HCT116 (cell line): ENCODE measurements around the gene PRRT4.

ENCODE experiments used
- ATF3 ChIP-seq: IDR thresholded peaks from 2 replicates; pipeline ENCODE4 v1.6.1; 2012
- CEBPB ChIP-seq: IDR thresholded peaks from 2 replicates; pipeline ENCODE4 v1.6.1; 2012; ENCODE audit warnings: low read depth
- EZH2 ChIP-seq: fragments of 200-600 bp; sonication (generic); IDR thresholded peaks from 2 replicates; pipeline ENCODE4 v1.6.1; 2017; ENCODE audit warnings: antibody characterized with exemption, mixed run types
- EZH2phosphoT487 ChIP-seq: fragments of 200-600 bp; IDR thresholded peaks from 2 replicates; pipeline ENCODE4 v1.6.1; 2018; ENCODE audit warnings: antibody characterized with exemption, borderline replicate concordance
- POLR2A ChIP-seq: IDR thresholded peaks from 2 replicates; pipeline ENCODE4 v1.7.0; 2011; ENCODE audit warnings: borderline replicate concordance; ENCODE audit not compliant: insufficient read depth, insufficient read length; ENCODE audit errors: extremely low read depth
- POLR2AphosphoS5 ChIP-seq: IDR thresholded peaks from 2 replicates; pipeline ENCODE4 v1.6.1; 2011; ENCODE audit warnings: mild to moderate bottlenecking, low read depth, low read length, moderate library complexity
- RAD21 ChIP-seq: IDR thresholded peaks from 2 replicates; pipeline ENCODE4 v1.6.1; 2012; ENCODE audit warnings: low read depth, mild to moderate bottlenecking
- SIN3A ChIP-seq: IDR thresholded peaks from 2 replicates; pipeline ENCODE4 v1.6.1; 2012; ENCODE audit warnings: low read depth
- ZFX ChIP-seq: fragments of 450-650 bp; IDR thresholded peaks from 2 replicates; pipeline ENCODE4 v1.6.1; 2017
- ZNF274 ChIP-seq: fragments of 200-500 bp; sonication (Bioruptor generic); IDR thresholded peaks from 2 replicates; pipeline ENCODE4 v1.6.1; 2014; ENCODE audit warnings: mild to moderate bottlenecking, low read depth, low read length, inconsistent platforms
- TF ChIP-seq, protein P1 (sequence below), 3 experiments: fragments of 200-600 bp in 1 of 3; sonication (generic) in 1 of 3; IDR thresholded peaks in 2 of 3; conservative IDR thresholded peaks in 1 of 3; 2 replicates each; pipeline ENCODE4 v1.5.1; 2012 to 2017; ENCODE audit warnings: low read depth in 2 of 3, low read length in 2 of 3, antibody characterized with exemption in 1 of 3, borderline replicate concordance in 1 of 3, control low read depth in 1 of 3, mild to moderate bottlenecking in 1 of 3, mixed read lengths in 1 of 3, mixed run types in 1 of 3, moderate library complexity in 1 of 3; ENCODE audit not compliant: insufficient read depth in 1 of 3

GRCh38 chr7:128364166-128364870 lies 2.8 kb upstream of the PRRT4 start:
- TF ChIP-seq ZFX (no peak), POLR2AphosphoS5 (no peak), CEBPB (no peak), ATF3 (no peak), RAD21 (no peak), EZH2phosphoT487 (no peak), EZH2 (no peak), POLR2A (no peak), SIN3A (no peak), ZNF274 (no peak)
- TF ChIP-seq, protein P1, sequence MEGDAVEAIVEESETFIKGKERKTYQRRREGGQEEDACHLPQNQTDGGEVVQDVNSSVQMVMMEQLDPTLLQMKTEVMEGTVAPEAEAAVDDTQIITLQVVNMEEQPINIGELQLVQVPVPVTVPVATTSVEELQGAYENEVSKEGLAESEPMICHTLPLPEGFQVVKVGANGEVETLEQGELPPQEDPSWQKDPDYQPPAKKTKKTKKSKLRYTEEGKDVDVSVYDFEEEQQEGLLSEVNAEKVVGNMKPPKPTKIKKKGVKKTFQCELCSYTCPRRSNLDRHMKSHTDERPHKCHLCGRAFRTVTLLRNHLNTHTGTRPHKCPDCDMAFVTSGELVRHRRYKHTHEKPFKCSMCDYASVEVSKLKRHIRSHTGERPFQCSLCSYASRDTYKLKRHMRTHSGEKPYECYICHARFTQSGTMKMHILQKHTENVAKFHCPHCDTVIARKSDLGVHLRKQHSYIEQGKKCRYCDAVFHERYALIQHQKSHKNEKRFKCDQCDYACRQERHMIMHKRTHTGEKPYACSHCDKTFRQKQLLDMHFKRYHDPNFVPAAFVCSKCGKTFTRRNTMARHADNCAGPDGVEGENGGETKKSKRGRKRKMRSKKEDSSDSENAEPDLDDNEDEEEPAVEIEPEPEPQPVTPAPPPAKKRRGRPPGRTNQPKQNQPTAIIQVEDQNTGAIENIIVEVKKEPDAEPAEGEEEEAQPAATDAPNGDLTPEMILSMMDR (IDR thresholded peaks at IDR 0.05 in 2 of 3, conservative IDR thresholded peaks at IDR 0.05 in 1 of 3; ENCODE audit: borderline replicate concordance in 1 of 3, insufficient read depth in 1 of 3, low read depth in 2 of 3, low read length in 2 of 3): no peak
